Left cardiac atrium (tissue), 4 donors: Measurements from ENCODE around the gene TYW1B. TPM values are rescaled to one million over a fixed set of nuclear protein-coding genes. Genes with fewer than 3 reads are reported as not detected.
"Not testable (repeated sequence)": the region's sequence is repeated elsewhere in the genome, so short reads cannot be mapped to it uniquely, and the experiment has no call there.

ENCODE experiments used
- ATAC-seq, 2 donors: fragments of 200-7000 bp; cut with Tn5 transposase; one replicate each; pipeline ENCODE4 v1.9.1; 2020; ENCODE audit warnings: mild to moderate bottlenecking in 2 of 2, moderate library complexity in 2 of 2
- DNase-seq: peaks from one replicate; pipeline ENCODE4 v3.0.0-alpha.2; 2020
- intact Hi-C, 2 donors: fragments of 100-400 bp; cut with DNase I; formaldehyde crosslinking; loops; one replicate each; pipeline versions ENCODE4 v1.14.1 to v1.15.1; 2022 to 2023
- total RNA-seq, 2 donors: library from RNA; stranded (reverse); fragmentation: NEBNext Ultra II Directional; extraction: Animal tissue kit (Norgen Biotek cat#: 25700); gene quantifications; one replicate each; pipeline ENCODE4 v1.2.1, GENCODE V29; 2021
- donor health status: DM: no; HTN: yes; CAD: no.
- donor health status: DM: no; HTN: yes; CAD: no; lungs with severe emphysema.
- donor health status: DM: yes; HTN: yes; CAD: no.
- donor health status: Dilated cardiomyopathy.

The TYW1B gene
- total RNA-seq, 2 donors from 2014 or later, result 1.4 to 2.8 TPM

DNA sequence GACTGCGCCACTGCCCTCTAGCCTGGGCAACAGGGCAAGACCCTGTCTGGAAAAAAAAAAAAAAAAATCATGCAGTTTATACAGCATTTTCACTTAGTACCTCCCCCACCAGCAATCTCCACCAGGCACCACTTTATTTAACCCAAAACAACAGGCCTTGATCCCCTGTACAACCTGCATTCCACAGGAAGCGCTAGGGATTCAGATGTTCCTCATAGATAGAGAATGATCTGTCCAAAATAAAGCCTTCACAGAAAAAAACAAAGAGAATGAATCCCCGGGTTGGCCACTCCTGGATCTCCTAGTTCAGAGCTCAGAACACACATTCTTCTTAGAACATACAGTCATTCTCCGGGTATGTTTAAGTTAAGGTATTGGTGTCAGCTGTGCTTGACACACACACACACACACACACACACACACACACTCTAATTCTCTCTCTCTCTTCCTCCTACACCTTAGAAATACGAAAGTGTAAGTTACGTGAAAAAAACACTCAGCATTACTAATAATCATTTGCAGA, 110.7 kb downstream of the TYW1B start:
- ATAC-seq, intact Hi-C loops, DNase-seq: not testable (repeated sequence)

DNA sequence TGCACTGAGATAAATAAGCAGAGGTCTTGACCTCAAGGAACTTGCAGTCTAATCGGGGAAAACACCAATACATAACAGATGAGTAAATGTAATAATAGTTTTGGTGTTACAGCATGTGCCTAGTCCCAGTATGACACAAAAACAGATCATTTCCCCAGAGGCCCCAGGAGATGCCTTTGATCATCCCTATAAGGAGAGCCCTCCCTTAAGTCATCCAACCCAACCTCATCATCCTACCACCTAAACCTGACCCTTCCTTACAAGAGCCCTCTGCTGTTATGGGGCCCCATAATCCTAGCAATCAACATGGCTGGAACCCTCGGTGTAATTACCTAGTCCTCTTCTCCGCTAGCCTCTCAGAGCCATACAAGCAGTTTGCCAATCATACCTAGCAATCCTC, 116.1 kb downstream of the TYW1B start:
- ATAC-seq, DNase-seq, intact Hi-C loops: not testable (repeated sequence)

DNA sequence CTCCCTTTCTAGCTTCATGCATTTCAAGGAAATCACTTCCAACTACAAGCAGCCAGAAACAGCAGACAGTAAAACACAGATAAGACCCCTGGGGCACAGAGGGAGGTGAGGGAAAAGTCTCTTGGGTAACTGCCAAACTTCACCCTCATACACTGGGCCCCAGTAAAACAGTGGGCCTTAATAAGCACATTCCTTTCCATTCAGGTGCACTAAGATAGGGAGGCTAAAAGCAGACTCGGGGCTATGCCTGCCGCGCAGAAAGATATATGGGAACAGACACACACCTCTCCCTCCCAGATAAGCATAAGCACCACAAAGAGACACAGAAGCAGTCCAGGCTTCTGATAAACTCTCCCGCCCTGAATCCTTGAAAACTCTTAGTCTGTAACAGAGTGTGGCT, 117.0 kb downstream of the TYW1B start:
- intact Hi-C loops, result no loop called here

DNA sequence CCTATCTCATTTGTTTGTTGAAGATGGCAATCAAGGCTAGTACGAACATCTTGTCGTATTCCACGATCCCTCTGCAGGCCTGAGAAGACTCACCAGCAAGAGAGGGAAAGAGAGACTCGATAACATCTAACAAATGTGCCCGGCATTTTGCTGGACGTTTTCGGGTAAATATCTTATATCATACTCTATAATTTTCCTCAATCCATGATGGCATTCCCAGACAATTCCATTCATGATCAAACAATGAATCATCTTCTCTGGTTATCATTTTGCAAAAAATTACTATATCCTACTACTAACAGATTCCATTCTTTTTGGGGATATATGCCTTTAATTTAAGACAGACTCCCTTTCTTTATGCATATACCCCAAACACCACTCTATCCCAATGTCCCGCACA, 118.1 kb downstream of the TYW1B start:
- DNase-seq (no peak), ATAC-seq (no peak)
- intact Hi-C loops, result no loop called here

More for the DNA sequence above, 117.0 kb downstream of the TYW1B start:
- no peak for ATAC-seq
- DNase-seq, result no peak

DNA sequence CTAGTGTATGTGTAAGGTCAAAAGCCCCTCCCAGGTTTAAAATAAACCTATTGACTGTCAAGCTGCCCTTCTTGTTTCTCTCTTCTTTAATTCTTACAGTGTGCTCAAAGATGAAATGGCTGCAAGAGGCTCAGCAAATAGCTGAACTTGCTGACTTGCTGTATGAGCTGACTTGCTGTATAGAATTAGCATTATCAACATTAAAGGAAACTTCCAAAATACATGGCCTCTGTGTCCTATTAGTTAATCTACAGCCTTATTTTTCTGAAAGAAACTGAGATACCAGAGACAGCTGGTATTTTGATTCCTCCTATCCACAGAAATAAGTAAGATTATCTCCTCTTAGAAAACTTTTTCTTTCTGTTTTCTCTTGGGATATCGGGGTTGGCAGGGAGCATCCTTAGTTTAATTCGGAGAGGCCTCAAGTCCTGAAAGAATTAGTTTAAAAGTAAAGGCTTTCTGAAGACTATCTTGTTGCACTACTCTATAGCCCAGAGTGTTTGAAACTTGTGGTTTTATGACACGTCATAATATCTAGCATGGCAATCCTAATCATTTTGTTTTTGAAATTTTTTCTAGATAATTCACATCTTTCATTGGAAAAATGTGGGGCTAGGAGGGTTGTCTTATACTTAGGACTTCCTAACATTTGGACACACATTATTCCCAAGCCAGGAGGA, 119.5 kb downstream of the TYW1B start:
- not testable (repeated sequence) for ATAC-seq, DNase-seq

DNA sequence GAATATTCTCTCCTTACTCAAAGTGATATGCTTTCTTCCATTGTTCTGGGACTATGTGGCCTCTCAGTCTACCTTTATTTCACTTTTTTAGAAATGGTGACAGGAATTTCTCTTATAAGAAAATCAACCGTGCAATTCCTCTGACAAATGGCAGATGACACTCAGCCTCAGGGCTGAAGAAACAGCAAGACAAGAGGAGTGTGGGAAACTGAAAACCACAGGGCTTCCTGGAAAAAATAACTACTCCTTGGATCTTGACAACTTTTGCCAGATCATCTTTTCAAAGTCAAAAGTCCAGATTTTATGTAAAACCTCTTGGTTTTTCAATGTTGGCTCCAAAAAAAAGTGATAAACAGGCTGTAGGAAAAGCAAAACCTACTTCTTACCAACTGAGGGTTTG, 121.5 kb downstream of the TYW1B start:
- intact Hi-C loops, result no loop called here
- no peak for DNase-seq
- no peak for ATAC-seq

More for the DNA sequence above, 119.5 kb downstream of the TYW1B start:
- intact Hi-C loops, result not testable (repeated sequence)

DNA sequence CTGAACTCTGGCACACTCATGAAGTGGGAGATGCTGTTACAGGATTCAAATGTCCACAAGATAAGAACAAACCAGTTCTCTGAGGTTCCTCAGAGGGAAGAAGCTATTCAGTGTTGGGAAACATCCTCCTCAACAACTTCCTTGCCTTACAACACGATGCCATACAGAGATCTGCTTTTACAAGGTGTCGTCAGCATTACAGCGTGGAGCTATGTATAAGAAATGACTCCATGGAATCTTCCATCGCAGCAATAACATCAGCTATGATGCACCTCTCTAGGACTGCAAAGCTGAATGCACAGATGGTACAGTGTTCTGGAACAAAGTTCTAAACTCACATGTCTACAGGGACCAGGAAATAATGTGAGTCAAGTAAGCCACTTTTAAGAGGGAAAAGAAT, 122.3 kb downstream of the TYW1B start:
- DNase-seq, ATAC-seq, intact Hi-C loops: not testable (repeated sequence)

DNA sequence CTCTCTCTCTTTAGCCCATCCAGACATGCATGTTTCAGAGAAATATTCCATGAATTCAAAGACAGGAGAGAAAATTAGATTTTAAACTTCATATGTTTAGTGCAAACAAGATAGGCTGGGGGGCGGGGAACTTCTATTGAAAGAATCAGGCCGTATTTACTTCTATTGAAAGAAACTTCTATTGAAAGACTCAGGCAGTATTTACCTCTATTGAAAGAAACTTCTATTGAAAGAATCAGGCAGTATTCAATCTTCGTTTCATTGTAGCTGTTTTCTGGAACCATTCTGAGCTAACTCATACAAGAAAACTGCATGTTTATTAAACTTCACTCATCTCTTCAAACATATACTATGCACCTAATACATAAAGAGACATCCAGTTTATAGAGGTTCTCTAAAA, 123.1 kb downstream of the TYW1B start:
- intact Hi-C loops, result no loop called here
- DNase-seq (no peak), ATAC-seq (no peak)

DNA sequence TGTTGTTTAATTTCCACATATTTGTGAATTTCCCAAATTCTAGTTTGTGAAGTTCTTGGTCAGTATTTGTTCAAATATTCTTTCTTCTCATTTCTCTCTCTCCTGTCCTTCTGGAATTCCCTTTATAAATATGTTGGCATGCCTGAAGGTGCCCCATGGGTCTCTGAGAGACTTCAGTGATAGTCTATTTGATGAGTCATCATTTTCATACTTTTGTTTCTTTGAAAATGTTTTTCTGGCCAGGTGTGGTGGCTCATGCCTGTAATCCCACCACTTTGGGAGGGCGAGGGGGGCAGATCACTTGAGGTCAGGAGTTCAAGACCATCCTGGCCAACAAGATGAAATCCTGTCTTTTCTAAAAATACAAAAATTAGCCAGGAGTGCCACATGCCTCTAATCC, 127.5 kb downstream of the TYW1B start:
- intact Hi-C loops, ATAC-seq, DNase-seq: not testable (repeated sequence)

DNA sequence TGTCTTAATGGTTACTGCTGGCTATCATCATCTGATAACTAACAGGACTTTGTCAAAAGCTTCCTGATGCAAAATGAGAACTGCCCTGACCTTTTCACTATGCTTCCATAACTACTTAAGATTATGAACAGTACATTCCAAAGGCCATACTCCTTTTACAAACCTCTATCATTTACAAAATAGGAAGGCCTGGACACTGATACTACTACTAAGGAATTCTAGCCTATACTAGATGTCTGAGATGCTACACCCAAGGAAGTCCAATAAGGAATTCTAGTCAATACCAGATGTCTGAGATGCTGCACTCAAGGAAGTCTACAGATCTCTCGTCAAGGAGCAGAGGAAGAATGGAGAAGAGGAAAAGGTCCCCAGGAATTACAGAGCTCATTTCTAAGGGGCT, 130.9 kb downstream of the TYW1B start:
- ATAC-seq, DNase-seq, intact Hi-C loops: not testable (repeated sequence)

DNA sequence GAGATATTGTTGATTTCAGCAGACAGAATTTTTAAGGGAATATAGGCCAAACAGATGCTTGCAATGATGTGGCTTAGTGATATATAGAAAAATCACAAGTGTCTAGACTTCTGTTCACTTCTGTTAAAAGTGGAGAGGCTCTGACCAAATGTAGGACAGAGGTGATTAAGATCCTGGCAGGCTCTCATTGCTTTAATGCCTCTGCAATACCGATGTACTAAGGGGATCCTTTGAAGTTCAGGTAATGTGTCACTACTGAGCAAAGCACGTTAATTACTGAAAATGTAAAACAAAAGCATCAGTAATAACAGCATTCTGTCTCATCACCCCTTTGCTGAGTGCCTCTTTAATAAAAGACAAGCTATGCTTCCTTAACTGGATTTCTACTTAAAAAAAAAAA, 131.4 kb downstream of the TYW1B start:
- DNase-seq, intact Hi-C loops, ATAC-seq: not testable (repeated sequence)

DNA sequence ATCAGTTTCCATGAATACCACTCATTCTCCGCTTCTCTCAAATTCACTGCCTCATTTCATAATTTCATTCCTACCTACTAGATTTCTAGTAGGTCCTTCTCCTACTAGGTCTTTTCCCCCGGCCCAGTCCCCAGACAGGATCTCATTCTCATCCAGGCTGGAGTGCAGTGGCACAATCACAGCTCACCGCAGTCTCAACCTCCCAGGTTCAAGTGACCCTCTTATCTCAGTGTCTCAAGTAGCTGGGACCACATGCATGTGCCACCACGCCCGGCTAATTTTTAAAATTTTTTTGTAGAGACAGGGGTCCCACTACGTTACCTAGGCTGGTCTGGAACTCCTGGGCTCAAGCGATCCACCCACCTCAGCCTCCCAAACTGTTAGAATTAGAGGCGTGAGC, 132.5 kb downstream of the TYW1B start:
- intact Hi-C loops, ATAC-seq, DNase-seq: not testable (repeated sequence)

DNA sequence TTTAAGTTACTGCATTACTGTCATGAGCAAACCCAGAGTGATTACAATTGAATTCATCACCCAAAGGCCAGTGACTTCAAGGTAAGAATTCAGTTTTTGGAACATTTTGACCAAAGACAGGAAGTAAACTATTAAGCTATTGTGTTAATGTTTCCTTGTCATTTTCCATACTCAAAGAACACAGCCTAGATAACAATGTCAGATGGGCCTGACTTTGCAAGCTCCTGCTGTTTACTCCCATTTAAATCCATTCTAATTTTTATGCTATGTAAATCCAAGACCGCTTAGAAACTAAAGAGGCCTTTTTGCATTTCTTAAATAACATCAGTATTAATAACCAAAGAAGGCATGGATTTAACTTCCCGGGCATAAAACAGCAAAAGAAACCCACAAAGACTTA, 136.6 kb downstream of the TYW1B start:
- ATAC-seq, DNase-seq, intact Hi-C loops: not testable (repeated sequence)

DNA sequence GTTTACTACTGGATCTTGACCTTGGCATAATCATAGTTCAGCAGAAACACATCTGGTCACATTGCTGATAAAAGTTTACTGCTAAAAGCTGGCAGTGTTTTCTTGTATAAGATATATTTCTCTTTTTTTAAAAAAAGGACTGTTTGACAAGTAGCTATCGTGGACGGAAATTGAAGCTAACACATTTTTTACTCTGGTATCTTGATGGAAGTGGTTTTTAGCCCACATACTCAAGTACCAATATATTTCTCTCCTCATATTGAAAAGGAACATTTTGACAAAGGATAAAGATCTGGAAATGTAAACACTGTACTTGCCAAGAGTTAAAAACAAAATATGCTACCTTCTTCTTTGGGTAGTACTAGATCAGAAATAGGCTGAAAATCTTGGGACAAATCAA, 137.8 kb downstream of the TYW1B start:
- DNase-seq, ATAC-seq, intact Hi-C loops: not testable (repeated sequence)

DNA sequence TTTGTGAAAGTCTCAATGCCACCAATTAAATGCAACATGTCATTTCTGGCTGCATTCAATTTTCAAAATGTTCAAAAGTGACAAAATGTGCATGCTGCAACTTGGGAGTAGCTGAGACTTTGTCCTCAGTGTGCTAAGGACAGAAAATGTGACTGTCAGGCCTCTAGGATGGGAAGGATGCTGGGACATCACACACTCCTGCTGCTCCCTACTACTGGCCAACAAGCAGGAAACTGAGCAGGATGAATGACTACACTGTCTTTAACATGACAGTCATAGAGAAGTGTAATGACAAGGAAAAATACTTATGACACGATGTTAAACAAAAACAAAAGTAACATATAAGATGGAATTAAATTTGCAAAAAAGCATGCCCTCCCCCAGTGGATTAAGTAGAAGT, 138.7 kb downstream of the TYW1B start:
- ATAC-seq, intact Hi-C loops, DNase-seq: not testable (repeated sequence)

DNA sequence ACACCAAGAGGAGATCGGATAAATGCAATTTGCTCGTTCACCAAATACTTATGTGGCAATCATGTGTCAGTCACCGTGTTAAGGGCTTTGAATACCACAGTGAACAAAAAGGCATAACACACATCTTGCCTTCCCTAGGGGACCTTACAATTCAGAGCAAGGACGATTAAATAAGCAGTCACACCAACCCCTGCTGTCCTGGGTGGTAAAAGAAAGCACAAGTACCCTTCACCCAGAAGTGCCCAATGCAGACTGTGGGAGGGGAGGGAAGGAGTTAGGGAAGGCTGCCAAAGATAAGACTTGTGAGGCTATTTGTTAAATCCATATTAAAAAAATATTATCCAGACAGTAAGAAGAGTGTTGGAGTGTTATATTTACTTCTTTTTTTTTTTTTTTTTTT, 146.8 kb downstream of the TYW1B start:
- ATAC-seq, result peak in 1 of 2 donors; percentile 59
- intact Hi-C loops, DNase-seq: not testable (repeated sequence)

DNA sequence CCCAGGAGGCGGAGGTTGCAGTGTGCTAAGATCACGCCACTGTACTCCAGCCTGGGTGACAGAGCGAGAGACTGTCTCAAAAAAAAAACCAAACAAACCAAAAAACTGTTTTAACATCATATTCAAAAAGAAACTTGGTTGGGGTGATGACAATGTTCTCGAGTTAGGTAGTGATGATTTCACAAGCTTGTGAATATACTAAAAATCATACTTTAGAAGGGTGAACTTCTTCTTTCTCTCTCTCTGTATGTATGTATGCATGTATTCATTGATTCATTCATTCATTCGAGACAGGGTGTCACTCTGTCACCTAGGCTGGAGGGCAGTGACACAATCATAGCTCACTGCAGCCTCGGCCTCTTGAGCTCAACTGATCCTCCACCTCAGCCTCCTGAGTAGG, 151.1 kb downstream of the TYW1B start:
- DNase-seq, ATAC-seq, intact Hi-C loops: not testable (repeated sequence)

DNA sequence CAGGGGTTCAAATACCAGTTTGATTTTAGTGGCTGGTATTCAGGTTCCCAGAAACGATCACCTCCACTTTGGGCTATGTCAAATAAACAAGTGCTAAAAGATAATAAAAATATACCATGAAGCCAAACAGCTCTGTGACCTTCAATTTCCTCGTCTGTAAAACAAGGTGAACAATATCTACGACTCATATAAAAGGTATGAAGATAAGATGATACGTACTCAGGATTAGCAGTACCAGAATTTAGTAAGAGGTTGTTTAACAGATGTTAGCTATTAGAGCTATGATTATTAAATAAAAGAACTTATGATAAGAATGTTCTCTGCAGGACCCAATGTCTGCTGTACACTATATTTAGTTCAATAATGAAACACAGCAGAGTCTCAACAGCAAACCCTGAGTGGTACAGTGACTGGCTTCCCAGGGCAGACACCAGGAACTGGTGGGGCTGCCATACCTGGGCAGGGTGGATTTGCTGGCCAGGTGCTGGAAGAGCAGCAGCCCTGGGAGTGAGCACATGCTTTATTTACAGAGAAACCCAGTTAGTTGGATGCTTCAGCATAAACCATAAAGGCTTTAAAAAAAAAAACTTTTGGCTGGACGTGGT, 151.8 kb downstream of the TYW1B start:
- intact Hi-C loops, DNase-seq, ATAC-seq: not testable (repeated sequence)

DNA sequence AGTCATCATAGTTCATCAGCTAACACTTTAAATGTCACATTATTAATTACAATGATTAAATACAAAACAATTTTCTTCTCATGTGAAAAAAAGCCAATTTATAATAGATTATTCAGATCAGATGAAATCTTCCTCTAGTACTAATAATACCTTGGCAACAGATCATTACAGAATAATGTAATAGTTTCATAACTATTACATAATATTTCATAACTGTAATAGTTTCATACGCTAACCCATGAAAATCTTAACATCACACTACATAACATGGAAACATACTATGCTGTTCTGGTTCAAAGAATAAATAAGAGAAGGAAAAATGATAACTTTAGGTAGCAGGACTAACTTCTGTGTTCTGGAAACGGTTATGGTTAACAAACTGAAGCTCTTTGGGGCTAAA, 152.3 kb downstream of the TYW1B start:
- DNase-seq, intact Hi-C loops, ATAC-seq: not testable (repeated sequence)

DNA sequence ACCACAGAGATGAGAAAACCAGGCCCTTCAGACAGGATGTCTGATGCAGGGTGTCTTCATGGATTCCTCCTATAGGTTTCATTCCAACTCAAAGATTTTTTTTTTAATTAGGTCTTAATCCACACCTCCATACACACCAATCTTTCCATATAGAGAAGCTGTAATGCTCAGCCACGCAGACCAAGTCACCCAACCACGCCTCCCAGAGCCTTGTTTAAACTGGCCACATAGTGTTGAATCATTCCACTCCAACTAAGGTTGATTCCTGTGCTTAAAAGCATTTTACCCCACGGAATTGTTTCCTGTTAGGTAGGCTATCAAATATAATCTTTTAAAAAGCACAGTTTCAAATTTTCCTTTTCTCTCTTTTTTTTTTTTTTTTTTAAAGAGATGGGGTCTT, 153.6 kb downstream of the TYW1B start:
- intact Hi-C loops, result no loop called here
- ATAC-seq (no peak), DNase-seq (no peak)
